Mucosa of rectum (tissue), 2 donors: Measurements from ENCODE around the gene RGL4.

Experiments used
- H3K27ac ChIP-seq, 2 donors: one replicate each; pipeline ENCODE4 v1.7.0; 2013; ENCODE audit warnings: inconsistent platforms in 2 of 2, low read depth in 2 of 2, low read length in 2 of 2
- H3K27me3 ChIP-seq, 2 donors: one replicate each; pipeline ENCODE4 v1.7.0; 2013; ENCODE audit warnings: low read length in 2 of 2; ENCODE audit not compliant: control insufficient read depth in 2 of 2, insufficient read depth in 2 of 2
- H3K36me3 ChIP-seq, 2 donors: one replicate each; pipeline ENCODE4 v1.7.0; 2013; ENCODE audit warnings: low read length in 2 of 2; ENCODE audit not compliant: control insufficient read depth in 2 of 2, insufficient read depth in 2 of 2
- H3K4me1 ChIP-seq, 2 donors: one replicate each; pipeline ENCODE4 v1.7.0; 2013; ENCODE audit warnings: low read length in 2 of 2, mild to moderate bottlenecking in 1 of 2; ENCODE audit not compliant: control insufficient read depth in 2 of 2, insufficient read depth in 2 of 2
- H3K4me3 ChIP-seq, 2 donors: one replicate each; pipeline ENCODE4 v1.7.0; 2013; ENCODE audit warnings: low read length in 2 of 2
- H3K9ac ChIP-seq, 2 donors: one replicate each; pipeline ENCODE4 v1.7.0; 2013; ENCODE audit warnings: low read length in 2 of 2, low read depth in 1 of 2, mild to moderate bottlenecking in 1 of 2
- H3K9me3 ChIP-seq, 2 donors: one replicate each; pipeline ENCODE4 v1.7.0; 2013; ENCODE audit warnings: low read length in 2 of 2; ENCODE audit not compliant: control insufficient read depth in 2 of 2
- donor health status: healthy.
- donor health status: Normal muscosa, but diverticular disease.

Gene RGL4

GRCh38 chr22:23689414-23689813 is 1.4 kb upstream of the RGL4 start:
- H3K36me3 ChIP-seq, result peaks cover 22 to 23% of the 10 kb centered on the region in 2 donors
- no peak overlapping the region for H3K9ac ChIP-seq
- H3K27me3 ChIP-seq, result no peaks in the 10 kb centered on the region
- H3K9me3 ChIP-seq, result no peaks in the 10 kb centered on the region
- no peaks in the 10 kb centered on the region for H3K4me1 ChIP-seq
- H3K27ac ChIP-seq, result no peak overlapping the region
- H3K4me3 ChIP-seq, result no peak overlapping the region

GRCh38 chr22:23691748-23692423 is 1.1 kb downstream of the RGL4 start:
- Histone ChIP-seq H3K9ac (no peak overlapping the region), H3K36me3 (peaks cover 29 to 33% of the 10 kb centered on the region in 2 donors), H3K4me3 (no peak overlapping the region), H3K9me3 (no peaks in the 10 kb centered on the region), H3K4me1 (peaks cover 0 to 2% of the 10 kb centered on the region in 2 donors), H3K27me3 (no peaks in the 10 kb centered on the region), H3K27ac (no peak overlapping the region)

GRCh38 chr22:23692598-23693291 is 1.9 kb downstream of the RGL4 start:
- H3K9me3 ChIP-seq, result no peaks in the 10 kb centered on the region
- H3K4me1 ChIP-seq, result peaks cover 0 to 2% of the 10 kb centered on the region in 2 donors
- H3K9ac ChIP-seq, result no peak overlapping the region
- no peak overlapping the region for H3K27ac ChIP-seq
- H3K36me3 ChIP-seq, result peaks cover 29 to 33% of the 10 kb centered on the region in 2 donors
- H3K4me3 ChIP-seq, result no peak overlapping the region
- no peaks in the 10 kb centered on the region for H3K27me3 ChIP-seq

GRCh38 chr22:23693979-23694680 is 3.3 kb downstream of the RGL4 start:
- no peaks in the 10 kb centered on the region for H3K9me3 ChIP-seq
- H3K9ac ChIP-seq, result no peak overlapping the region
- no peak overlapping the region for H3K4me3 ChIP-seq
- no peaks in the 10 kb centered on the region for H3K27me3 ChIP-seq
- peaks cover 39 to 41% of the 10 kb centered on the region in 2 donors for H3K36me3 ChIP-seq
- no peak overlapping the region for H3K27ac ChIP-seq
- peaks cover 0 to 2% of the 10 kb centered on the region in 2 donors for H3K4me1 ChIP-seq

- H3K27ac ChIP-seq, result peak overlapping the region in 1 of 2 donors; percentile 74
- H3K9ac ChIP-seq, result no peak overlapping the region
- no peaks in the 10 kb centered on the region for H3K9me3 ChIP-seq
- peaks cover 0 to 2% of the 10 kb centered on the region in 2 donors for H3K4me1 ChIP-seq
- no peaks in the 10 kb centered on the region for H3K27me3 ChIP-seq
- peaks cover 39 to 42% of the 10 kb centered on the region in 2 donors for H3K36me3 ChIP-seq
- H3K4me3 ChIP-seq, result no peak overlapping the region
Measured at GRCh38 chr22:23695141-23695540, 4.3 kb downstream of the RGL4 start.

- Histone ChIP-seq H3K4me3 (no peak overlapping the region), H3K27ac (peak overlapping the region; percentile 13 to 74), H3K9me3 (no peaks in the 10 kb centered on the region), H3K4me1 (peaks cover 0 to 2% of the 10 kb centered on the region in 2 donors), H3K27me3 (no peaks in the 10 kb centered on the region), H3K9ac (no peak overlapping the region), H3K36me3 (peaks cover 42 to 46% of the 10 kb centered on the region in 2 donors)
Measured at GRCh38 chr22:23695571-23696325, 4.9 kb downstream of the RGL4 start.

GRCh38 chr22:23696326-23696851 is 5.6 kb downstream of the RGL4 start:
- H3K27me3 ChIP-seq, result no peaks in the 10 kb centered on the region
- peaks cover 42 to 50% of the 10 kb centered on the region in 2 donors for H3K36me3 ChIP-seq
- H3K4me3 ChIP-seq, result peak overlapping the region in 1 of 2 donors; percentile 9
- no peaks in the 10 kb centered on the region for H3K9me3 ChIP-seq
- peak overlapping the region; percentile 26 to 52 for H3K9ac ChIP-seq
- peak overlapping the region; percentile 24 to 74 for H3K27ac ChIP-seq
- peaks cover 0 to 2% of the 10 kb centered on the region in 2 donors for H3K4me1 ChIP-seq

GRCh38 chr22:23697031-23697970 is 6.5 kb downstream of the RGL4 start:
- peak overlapping the region in 1 of 2 donors; percentile 9 for H3K4me3 ChIP-seq
- peaks cover 43 to 54% of the 10 kb centered on the region in 2 donors for H3K36me3 ChIP-seq
- no peaks in the 10 kb centered on the region for H3K27me3 ChIP-seq
- no peaks in the 10 kb centered on the region for H3K9me3 ChIP-seq
- H3K27ac ChIP-seq, result peak overlapping the region in 1 of 2 donors; percentile 74
- H3K4me1 ChIP-seq, result peaks cover 0 to 2% of the 10 kb centered on the region in 2 donors
- peak overlapping the region in 1 of 2 donors; percentile 52 for H3K9ac ChIP-seq

GRCh38 chr22:23698094-23698493 is 7.3 kb downstream of the RGL4 start:
- no peak overlapping the region for H3K9ac ChIP-seq
- H3K27ac ChIP-seq, result no peak overlapping the region
- H3K4me3 ChIP-seq, result no peak overlapping the region
- H3K9me3 ChIP-seq, result no peaks in the 10 kb centered on the region
- H3K27me3 ChIP-seq, result no peaks in the 10 kb centered on the region
- peaks cover 42 to 53% of the 10 kb centered on the region in 2 donors for H3K36me3 ChIP-seq
- peaks cover 0 to 2% of the 10 kb centered on the region in 2 donors for H3K4me1 ChIP-seq
